Measurements from ENCODE around the gene BUB1. TPM values are rescaled to one million over a fixed set of nuclear protein-coding genes. Genes with fewer than 3 reads are reported as not detected.

BUB1 gene
- total RNA-seq, 4 donors from 2014 or later = 0.24 to 2.0 (median 0.92) TPM

DNA sequence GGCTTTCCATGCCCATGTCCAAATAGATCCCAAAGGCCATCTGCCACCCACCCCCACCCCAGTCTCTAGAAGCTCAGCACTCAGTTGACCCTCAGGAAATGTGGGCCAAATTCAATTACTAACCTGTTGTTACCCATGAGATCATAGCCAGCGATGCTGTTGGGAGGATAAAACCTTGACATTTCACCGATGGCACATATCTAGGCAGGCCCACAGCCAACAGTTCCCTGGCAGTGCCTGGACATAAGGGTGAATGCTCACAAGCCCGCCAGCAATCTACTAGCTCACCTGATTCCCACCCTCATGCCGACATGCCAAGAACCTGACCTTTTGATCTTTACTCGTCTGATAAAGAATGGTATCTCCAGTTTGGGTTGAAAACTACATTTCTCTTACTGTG is 42.7 kb upstream of the BUB1 start:
- Histone ChIP-seq H3K4me3 (replicated peaks in 1 of 3) (no peak overlapping the region), H3K9me3 (no peaks in the 10 kb centered on the region), H3K4me1 (peaks cover 0 to 5% of the 10 kb centered on the region in 2 donors), H3K27me3 (no peaks in the 10 kb centered on the region), H3K36me3 (no peaks in the 10 kb centered on the region), H3K27ac (no peak overlapping the region)
- TF ChIP-seq, protein P1, sequence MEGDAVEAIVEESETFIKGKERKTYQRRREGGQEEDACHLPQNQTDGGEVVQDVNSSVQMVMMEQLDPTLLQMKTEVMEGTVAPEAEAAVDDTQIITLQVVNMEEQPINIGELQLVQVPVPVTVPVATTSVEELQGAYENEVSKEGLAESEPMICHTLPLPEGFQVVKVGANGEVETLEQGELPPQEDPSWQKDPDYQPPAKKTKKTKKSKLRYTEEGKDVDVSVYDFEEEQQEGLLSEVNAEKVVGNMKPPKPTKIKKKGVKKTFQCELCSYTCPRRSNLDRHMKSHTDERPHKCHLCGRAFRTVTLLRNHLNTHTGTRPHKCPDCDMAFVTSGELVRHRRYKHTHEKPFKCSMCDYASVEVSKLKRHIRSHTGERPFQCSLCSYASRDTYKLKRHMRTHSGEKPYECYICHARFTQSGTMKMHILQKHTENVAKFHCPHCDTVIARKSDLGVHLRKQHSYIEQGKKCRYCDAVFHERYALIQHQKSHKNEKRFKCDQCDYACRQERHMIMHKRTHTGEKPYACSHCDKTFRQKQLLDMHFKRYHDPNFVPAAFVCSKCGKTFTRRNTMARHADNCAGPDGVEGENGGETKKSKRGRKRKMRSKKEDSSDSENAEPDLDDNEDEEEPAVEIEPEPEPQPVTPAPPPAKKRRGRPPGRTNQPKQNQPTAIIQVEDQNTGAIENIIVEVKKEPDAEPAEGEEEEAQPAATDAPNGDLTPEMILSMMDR (IDR thresholded peaks at IDR 0.05) = no peak
- TF ChIP-seq POLR2A (IDR thresholded peaks at IDR 0.05) = no peak
- no peak for DNase-seq
- intact Hi-C loops (cut with DNase I) = no loop called here
- 93 to 94% methylated on average over 5 of the region's 5 CpGs for WGBS, 2 donors

DNA sequence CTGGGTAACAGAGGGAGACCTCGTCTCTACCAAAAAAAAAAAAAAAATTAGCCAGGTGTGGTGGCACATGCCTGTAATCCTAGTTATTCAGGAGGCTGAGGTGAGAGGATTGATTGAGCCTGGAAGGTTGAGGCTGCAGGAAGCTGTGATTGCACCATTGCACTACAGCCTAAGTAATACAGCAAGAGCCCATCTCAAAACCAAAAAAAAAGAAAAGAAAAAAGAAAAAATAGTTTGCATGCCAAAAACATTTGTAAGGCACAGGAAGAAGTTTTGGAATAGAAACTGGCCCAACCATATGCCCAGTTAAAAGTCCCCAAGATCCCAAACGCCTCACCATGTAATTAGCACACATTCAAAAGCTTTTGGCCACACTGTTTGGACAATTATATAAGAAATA is 41.1 kb upstream of the BUB1 start:
- H3K4me3 ChIP-seq (replicated peaks in 1 of 3) = no peak overlapping the region
- H3K27ac ChIP-seq = no peak overlapping the region
- WGBS, 2 donors = 76 to 77% methylated on average over 2 of the region's 2 CpGs
- TF ChIP-seq, protein P1 (IDR thresholded peaks at IDR 0.05) = no peak
- TF ChIP-seq POLR2A (IDR thresholded peaks at IDR 0.05) = no peak
- H3K4me1 ChIP-seq = no peaks in the 10 kb centered on the region
- H3K36me3 ChIP-seq = no peaks in the 10 kb centered on the region
- intact Hi-C loops (cut with DNase I) = no loop called here
- DNase-seq = no peak
- H3K9me3 ChIP-seq = no peaks in the 10 kb centered on the region
- no peaks in the 10 kb centered on the region for H3K27me3 ChIP-seq

DNA sequence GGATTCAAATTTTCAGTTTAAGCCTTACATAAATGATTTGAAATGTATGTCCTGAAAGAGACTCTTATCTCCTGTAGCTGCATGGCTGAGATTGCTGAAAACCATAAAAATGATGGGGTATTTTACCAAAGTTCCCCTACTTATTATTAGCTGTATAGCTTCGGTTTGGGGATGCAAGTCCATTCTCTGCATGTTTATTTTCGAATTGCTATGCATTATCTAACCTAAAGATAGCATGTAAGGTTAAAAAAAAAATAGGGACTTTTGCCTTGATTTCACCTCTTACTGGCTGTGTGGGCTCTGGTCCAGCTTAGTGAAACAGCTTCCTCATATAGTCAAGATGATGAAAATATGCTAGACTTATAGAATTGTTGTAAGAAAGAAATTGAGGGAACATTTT is 40.5 kb upstream of the BUB1 start:
- Histone ChIP-seq H3K9me3 (no peaks in the 10 kb centered on the region), H3K27me3 (no peaks in the 10 kb centered on the region), H3K27ac (no peak overlapping the region), H3K4me3 (replicated peaks in 1 of 3) (no peak overlapping the region), H3K4me1 (no peaks in the 10 kb centered on the region), H3K36me3 (no peaks in the 10 kb centered on the region)
- TF ChIP-seq, protein P1 (IDR thresholded peaks at IDR 0.05) = no peak
- TF ChIP-seq POLR2A (IDR thresholded peaks at IDR 0.05) = no peak
- intact Hi-C loops (cut with DNase I) = no loop called here
- 86 to 91% methylated on average over 2 of the region's 2 CpGs for WGBS, 2 donors
- no peak for DNase-seq

DNA sequence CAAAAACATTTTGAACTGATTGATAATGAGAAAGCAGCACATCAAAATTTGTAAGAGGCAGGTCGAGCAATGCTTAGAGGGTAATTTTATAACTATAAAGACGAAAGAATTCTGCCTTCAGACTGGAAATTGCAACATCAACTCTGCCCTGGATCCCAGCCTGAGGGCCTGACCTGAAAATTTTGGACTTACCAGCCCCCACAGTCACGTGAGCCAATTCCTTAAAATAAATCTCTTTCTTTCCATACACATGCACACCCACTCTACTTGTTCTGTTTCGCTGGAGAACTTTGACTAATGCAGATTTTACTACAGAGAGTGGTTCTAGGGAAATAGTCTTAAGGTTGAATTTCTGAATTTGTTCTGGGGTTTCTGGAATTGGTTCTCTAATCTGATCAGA is 39.9 kb upstream of the BUB1 start:
- no peak for DNase-seq
- no peaks in the 10 kb centered on the region for H3K4me1 ChIP-seq
- no peak for TF ChIP-seq POLR2A (IDR thresholded peaks at IDR 0.05)
- TF ChIP-seq, protein P1 (IDR thresholded peaks at IDR 0.05) = no peak
- 69 to 76% methylated on average over 4 of the region's 4 CpGs for WGBS, 2 donors
- no peaks in the 10 kb centered on the region for H3K9me3 ChIP-seq
- no peak overlapping the region for H3K27ac ChIP-seq
- no peaks in the 10 kb centered on the region for H3K27me3 ChIP-seq
- intact Hi-C loops (cut with DNase I) = no loop called here
- no peak overlapping the region for H3K4me3 ChIP-seq (replicated peaks in 1 of 3)
- H3K36me3 ChIP-seq = no peaks in the 10 kb centered on the region

DNA sequence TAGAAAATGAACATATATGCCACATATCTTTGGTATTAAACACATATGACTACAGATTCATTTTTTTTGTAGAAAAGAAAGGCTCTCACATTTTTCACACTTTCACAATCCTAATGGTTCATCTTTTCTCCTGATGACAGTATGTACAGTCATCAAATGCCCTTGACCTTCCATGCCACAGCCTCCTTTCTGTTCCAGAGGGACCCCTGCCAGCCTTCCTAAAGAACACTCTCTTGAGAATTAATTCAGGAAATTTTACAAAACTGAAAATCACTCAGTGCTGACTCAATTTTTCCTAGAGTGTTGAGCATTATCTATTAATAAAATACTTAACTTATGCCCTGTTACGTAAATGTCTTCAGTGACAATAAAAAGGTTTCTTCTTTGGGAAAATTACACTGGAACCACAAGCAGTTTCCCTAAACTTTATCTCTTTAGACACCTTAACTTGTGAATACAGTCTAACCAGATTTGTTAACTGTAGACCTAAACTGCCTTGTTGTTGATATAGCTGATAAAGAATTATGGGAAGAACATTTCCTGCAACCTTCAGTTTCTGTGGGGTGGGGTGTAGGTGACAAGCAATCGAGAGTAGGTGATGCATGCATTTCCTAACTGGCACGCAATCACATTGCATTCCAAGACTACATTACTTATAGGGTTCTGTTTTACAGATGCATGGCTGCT is 39.2 kb upstream of the BUB1 start:
- intact Hi-C loops (cut with DNase I) = no loop called here
- WGBS, 2 donors = 63 to 85% methylated on average over 3 of the region's 3 CpGs
- Histone ChIP-seq H3K4me3 (replicated peaks in 1 of 3) (no peak overlapping the region), H3K9me3 (no peaks in the 10 kb centered on the region), H3K36me3 (no peaks in the 10 kb centered on the region), H3K27ac (no peak overlapping the region), H3K4me1 (no peaks in the 10 kb centered on the region), H3K27me3 (no peaks in the 10 kb centered on the region)
- TF ChIP-seq, protein P1 (IDR thresholded peaks at IDR 0.05) = no peak
- TF ChIP-seq POLR2A (IDR thresholded peaks at IDR 0.05) = no peak
- DNase-seq = no peak

Data from thyroid gland (tissue), 4 donors.